ENCODE results near the gene MEGF10. TPM values are rescaled to one million over a fixed set of nuclear protein-coding genes. Genes with fewer than 3 reads are reported as not detected.

MEGF10 gene
- total RNA-seq, 1 donor from 2014 or later: 0.47 TPM

GRCh38 chr5:127419683-127420257 lies 129.2 kb downstream of the MEGF10 start:
- Histone ChIP-seq H3K4me3 (no peak overlapping the region), H3K9me3 (replicated peaks) (no peaks in the 10 kb centered on the region), H3K27me3 (ENCODE audit: low read depth) (no peaks in the 10 kb centered on the region), H3K27ac (replicated peaks) (no peak overlapping the region), H3K4me1 (peaks cover 15% of the 10 kb centered on the region), H3K36me3 (no peaks in the 10 kb centered on the region)
- intact Hi-C loops (cut with micrococcal nuclease): no loop called here
- no peak for TF ChIP-seq CTCF (IDR thresholded peaks at IDR 0.05; ENCODE audit: borderline replicate concordance)
- DNase-seq: no peak

GRCh38 chr5:127420758-127421157 lies 130.2 kb downstream of the MEGF10 start:
- intact Hi-C loops (cut with micrococcal nuclease): no loop called here
- Histone ChIP-seq H3K4me1 (peaks cover 25% of the 10 kb centered on the region), H3K36me3 (no peaks in the 10 kb centered on the region), H3K27ac (replicated peaks) (no peak overlapping the region), H3K4me3 (no peak overlapping the region), H3K27me3 (ENCODE audit: low read depth) (no peaks in the 10 kb centered on the region), H3K9me3 (replicated peaks) (no peaks in the 10 kb centered on the region)
- no peak for TF ChIP-seq CTCF (IDR thresholded peaks at IDR 0.05; ENCODE audit: borderline replicate concordance)
- no peak for DNase-seq

- intact Hi-C loops (cut with micrococcal nuclease): no loop called here
- no peak for TF ChIP-seq CTCF (IDR thresholded peaks at IDR 0.05; ENCODE audit: borderline replicate concordance)
- DNase-seq: no peak
Measured at GRCh38 chr5:127421471-127421870, 130.9 kb downstream of the MEGF10 start.

GRCh38 chr5:127423173-127423798 lies 132.7 kb downstream of the MEGF10 start:
- no peaks in the 10 kb centered on the region for H3K9me3 ChIP-seq (replicated peaks)
- no peak for DNase-seq
- H3K4me1 ChIP-seq: peaks cover 43% of the 10 kb centered on the region
- H3K27ac ChIP-seq (replicated peaks): no peak overlapping the region
- H3K36me3 ChIP-seq: no peaks in the 10 kb centered on the region
- intact Hi-C loops (cut with micrococcal nuclease): no loop called here
- no peaks in the 10 kb centered on the region for H3K27me3 ChIP-seq (ENCODE audit: low read depth)
- TF ChIP-seq CTCF (IDR thresholded peaks at IDR 0.05; ENCODE audit: borderline replicate concordance): no peak
- H3K4me3 ChIP-seq: no peak overlapping the region

More at GRCh38 chr5:127421471-127421870, 130.9 kb downstream of the MEGF10 start:
- Histone ChIP-seq H3K4me3 (no peak overlapping the region), H3K27me3 (ENCODE audit: low read depth) (no peaks in the 10 kb centered on the region), H3K36me3 (no peaks in the 10 kb centered on the region), H3K9me3 (replicated peaks) (no peaks in the 10 kb centered on the region), H3K4me1 (peaks cover 32% of the 10 kb centered on the region), H3K27ac (replicated peaks) (no peak overlapping the region)

GRCh38 chr5:127425037-127425436 lies 134.4 kb downstream of the MEGF10 start:
- peaks cover 39% of the 10 kb centered on the region for H3K4me1 ChIP-seq
- intact Hi-C loops (cut with micrococcal nuclease): no loop called here
- H3K4me3 ChIP-seq: no peak overlapping the region
- no peaks in the 10 kb centered on the region for H3K27me3 ChIP-seq (ENCODE audit: low read depth)
- no peaks in the 10 kb centered on the region for H3K9me3 ChIP-seq (replicated peaks)
- no peaks in the 10 kb centered on the region for H3K36me3 ChIP-seq
- no peak for DNase-seq
- no peak overlapping the region for H3K27ac ChIP-seq (replicated peaks)
- TF ChIP-seq CTCF (IDR thresholded peaks at IDR 0.05; ENCODE audit: borderline replicate concordance): no peak

All from left ventricle myocardium inferior (tissue), 1 donor.